ENCODE measurements around the gene HSFX1.
"Not testable (repeated sequence)": the region's sequence is repeated elsewhere in the genome, so short reads cannot be mapped to it uniquely, and the experiment has no call there.

Gene HSFX1, protein sequence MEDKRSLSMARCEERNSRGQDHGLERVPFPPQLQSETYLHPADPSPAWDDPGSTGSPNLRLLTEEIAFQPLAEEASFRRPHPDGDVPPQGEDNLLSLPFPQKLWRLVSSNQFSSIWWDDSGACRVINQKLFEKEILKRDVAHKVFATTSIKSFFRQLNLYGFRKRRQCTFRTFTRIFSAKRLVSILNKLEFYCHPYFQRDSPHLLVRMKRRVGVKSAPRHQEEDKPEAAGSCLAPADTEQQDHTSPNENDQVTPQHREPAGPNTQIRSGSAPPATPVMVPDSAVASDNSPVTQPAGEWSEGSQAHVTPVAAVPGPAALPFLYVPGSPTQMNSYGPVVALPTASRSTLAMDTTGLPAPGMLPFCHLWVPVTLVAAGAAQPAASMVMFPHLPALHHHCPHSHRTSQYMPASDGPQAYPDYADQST

DNA sequence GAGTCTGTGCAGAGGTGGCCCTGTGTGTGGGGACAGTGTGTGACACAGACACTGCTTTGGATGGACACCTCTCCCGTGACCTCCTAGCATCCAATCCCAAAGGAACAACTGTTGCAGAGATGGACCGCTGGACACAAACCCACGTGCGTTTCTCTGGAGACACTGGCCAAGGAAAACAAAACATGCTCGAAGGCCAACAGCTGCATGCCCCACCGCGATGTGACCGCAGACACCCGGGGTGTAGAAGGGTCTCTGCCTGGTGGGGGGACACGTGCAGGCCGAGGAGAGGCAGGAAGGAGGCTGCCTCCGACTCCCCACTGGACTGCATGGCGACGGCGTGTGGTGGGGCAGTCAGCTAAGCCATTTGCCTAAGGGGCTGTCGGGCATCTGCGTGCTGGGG, at the start of gene HSFX1:
Gene HSFX1, plus strand, starts transcription at position 301 of the 400 bp plus-strand sequence. CDS start 614 bp downstream, outside the sequence.
- DNase-seq: not testable (repeated sequence)

DNA sequence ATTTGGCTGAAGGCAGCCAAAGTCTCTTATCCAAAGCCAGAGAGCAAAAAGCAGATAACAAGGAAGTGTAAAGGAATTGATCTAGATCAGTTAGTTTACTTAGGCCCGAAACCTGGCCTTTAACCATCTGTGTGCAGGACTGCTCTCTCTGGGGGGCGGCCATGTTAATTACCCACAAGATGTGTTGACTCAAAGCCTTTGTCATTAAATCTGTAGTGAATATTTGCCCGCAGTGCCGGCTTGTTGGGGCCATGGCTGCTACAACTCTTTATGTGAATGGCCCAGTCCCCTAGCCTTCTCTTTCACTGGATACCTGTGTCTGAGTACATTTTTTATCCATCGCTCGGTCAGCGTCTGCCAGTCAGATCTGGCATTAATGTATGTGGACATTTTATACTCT, 46.6 kb upstream of the HSFX1 start:
- DNase-seq: not testable (repeated sequence)

DNA sequence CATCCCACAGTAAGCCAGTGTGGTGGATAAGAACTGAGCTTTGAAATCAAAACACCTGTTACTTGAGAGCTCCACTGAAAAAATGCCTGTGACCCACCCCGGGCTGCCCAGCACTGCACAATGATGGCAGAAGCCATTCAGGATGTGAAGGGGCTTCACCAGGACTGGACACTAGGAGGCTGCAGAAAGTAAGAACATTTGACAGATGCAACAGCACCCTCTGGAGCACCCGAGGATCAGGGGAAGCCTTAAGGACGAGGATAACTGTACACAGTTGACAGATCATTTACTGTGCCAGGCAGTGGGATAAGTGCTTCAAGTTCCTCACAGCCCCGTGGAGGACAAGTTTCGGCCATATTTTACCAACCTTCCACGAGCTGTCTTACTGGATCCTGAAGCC, 31.6 kb upstream of the HSFX1 start:
- DNase-seq: not testable (repeated sequence)

DNA sequence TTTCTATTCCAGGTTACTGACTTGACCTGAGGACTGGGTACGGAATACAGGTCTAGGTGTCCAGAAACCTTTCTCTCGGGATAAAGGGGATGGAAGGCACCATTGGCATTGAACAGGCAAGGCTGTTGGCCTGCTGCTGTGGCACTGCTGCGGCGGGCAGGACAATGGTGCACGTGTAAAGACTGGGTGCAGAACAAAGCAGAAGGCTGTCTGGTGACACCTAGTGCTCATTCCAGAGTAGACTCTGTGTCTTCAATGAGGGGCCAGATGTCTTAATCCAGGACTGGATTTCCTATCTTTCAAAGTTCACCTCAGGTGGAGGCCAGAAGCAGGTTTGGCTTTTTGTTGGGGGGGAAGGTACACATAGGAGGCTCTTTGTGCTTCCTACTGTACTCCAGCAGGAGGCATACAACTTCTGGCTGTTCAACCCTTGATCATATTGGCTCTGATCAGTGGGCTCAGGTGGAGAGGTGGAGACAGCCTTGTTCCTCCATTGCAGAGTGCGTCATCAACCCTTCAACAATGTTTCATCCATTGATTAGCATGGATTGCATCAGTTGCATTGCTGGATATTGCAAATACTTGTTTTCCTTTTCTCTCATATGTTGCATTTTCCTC, 27.4 kb upstream of the HSFX1 start:
- not testable (repeated sequence) for DNase-seq

DNA sequence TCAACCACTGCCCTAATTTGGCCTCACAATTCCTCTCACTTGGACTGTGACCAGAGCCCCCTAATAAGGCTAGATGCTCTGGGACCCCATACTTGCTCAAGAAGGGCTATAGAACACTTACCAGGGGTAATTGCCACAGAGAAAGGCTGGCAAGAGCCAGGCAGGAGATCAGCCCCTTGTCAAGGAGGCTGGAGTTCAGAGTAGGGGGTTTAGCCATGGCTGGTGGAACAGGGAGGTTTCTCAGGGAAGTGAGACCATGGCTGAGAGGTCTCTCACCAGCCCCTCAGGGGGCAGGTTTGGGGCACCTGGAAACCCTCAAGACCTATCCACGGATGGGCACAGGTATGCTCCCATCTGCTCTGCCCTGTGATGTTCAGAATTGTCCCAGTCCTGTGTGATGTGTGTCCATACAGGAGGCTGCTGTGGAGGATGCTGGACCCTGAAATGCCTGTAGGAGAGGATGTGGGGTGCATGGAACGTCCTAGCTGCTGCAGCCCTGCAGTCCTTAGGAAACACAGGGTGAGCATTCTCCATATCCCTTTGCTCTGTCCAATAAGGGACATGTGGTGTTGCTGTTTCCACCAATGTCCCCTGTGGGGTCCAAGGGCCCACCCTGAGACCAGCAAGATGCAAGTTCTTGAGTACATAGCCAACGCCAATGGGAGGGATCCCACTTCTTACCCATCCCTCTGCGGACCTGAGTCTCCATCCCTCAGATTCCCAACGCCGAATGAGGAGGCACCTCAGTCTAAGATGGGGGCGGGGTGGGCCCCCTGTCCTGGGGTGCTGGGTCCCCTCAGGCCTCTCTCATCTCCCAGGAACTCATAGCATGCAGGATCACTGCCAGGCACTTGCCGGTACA, 16.4 kb upstream of the HSFX1 start:
- no peak for DNase-seq

DNA sequence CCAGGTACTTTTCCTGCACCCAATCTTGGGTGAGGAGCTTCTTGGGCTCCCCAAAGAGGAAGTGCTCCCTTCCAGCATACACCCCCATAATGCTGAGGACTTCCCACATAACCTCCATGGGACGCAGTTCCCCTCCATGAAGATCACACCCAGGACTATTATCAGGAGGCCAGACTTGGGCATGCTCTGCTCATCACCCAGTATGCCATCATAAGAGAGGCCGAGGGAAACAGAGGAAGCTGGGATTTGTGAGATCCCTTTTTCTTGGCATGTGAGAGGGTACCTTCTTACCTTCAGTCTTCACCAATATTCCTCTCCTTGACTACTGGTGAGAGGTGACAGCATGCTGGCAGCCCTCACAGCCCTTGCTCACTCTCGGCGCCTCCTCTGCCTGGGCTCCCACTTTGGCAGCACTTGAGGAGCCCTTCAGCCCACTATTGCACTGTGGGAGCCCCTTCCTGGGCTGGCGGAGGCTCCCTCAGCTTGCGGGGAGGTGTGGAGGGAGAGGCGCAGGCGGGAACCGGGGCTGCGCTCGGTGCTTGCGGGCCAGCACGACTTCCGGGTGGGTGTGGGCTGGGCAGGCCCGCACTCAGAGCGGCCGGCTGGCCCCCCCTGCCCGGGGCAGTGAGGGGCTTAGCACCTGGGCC, 15.7 kb upstream of the HSFX1 start:
- no peak for DNase-seq

DNA sequence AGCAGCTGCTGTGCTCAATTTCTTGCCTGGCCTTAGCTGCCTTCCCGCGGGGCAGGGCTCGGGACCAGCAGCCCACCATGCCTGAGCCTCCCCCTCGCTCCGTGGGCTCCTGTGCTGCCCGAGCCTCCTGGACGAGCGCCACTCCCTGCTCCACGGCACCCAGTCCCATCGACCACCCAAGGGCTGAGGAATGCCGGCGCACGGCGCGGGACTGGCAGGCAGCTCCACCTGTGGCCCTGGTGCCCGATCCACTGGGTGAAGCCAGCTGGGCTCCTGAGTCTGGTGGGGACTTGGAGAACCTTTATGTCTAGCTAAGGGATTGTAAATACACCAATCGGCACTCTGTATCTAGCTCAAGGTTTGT, 15.2 kb upstream of the HSFX1 start:
- not testable (repeated sequence) for DNase-seq

DNA sequence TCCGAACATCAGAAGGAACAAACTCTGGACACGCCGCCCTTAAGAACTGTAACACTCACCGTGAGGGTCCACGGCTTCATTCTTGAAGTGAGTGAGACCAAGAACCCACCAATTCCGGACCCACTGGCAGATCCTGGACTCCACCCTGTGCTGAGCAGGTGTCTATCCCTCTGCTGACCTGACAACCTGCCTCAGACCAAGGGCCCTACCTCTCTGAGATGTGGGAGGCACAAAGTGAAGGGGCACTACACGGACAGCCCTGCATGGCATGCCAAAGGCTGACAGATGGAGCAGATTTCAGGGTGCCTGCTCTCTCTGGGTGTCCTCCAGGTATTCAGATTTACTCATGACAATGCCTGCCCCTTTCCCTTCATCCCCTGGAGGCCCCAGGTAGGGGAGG, 14.0 kb upstream of the HSFX1 start:
- no peak for DNase-seq

DNA sequence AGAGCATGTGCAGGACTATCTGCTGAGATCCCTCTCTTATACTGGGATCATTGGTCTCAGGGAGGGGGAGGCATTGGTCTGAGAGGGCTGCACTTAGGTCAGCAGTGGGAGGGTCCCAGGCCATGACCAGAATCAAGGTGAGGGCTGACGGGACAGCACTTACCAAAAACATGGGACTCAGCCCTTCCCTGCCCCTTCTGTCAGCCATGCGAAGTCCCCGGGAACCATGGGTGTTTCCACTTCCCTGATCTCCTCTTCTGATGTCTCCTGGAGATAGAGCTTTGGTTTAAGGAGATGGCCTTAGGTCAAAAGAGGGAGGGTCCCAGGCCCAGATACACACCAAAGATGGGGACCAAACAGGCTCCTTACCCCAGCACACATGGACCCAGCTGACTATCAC, 12.9 kb upstream of the HSFX1 start:
- DNase-seq: no peak

DNA sequence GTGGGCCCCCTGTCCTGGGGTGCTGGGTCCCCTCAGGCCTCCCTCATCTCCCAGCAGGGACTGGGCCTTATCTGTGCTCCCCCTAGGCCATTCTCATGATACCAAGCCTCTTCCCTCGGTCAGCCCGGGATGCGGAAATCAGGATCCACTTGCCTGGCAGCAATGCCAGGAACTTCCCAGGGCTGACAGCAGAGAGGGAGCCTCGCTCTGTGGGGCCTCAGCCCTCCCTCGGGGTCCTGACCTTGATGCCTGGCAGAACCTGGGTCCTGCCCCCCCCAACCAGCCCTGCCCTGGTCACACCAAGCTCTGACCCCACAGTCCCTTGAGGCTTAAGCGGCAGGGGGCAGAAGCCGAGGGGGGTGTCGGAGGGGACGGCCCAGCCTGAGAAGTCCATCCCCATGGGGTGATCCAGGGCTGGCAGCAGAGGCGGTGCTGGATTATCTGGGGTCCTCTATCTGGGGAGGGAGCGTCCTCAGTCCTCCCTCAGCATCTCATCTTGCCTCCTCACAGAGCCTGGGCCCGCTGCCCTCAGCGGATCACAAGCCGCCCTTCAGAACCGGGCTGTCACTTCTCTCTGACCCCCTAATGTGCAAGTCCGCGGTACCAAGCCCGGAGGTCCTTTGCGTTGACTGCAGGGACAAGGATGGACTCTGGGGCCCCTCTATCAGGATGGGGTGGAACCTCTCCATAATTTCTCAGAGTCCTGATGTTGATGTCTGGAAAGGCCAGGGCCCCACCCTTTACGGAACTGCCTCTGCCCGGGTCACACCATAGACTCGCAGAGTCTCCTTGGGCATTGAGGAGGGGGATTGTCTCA, 11.8 kb upstream of the HSFX1 start:
- DNase-seq: not testable (repeated sequence)

DNA sequence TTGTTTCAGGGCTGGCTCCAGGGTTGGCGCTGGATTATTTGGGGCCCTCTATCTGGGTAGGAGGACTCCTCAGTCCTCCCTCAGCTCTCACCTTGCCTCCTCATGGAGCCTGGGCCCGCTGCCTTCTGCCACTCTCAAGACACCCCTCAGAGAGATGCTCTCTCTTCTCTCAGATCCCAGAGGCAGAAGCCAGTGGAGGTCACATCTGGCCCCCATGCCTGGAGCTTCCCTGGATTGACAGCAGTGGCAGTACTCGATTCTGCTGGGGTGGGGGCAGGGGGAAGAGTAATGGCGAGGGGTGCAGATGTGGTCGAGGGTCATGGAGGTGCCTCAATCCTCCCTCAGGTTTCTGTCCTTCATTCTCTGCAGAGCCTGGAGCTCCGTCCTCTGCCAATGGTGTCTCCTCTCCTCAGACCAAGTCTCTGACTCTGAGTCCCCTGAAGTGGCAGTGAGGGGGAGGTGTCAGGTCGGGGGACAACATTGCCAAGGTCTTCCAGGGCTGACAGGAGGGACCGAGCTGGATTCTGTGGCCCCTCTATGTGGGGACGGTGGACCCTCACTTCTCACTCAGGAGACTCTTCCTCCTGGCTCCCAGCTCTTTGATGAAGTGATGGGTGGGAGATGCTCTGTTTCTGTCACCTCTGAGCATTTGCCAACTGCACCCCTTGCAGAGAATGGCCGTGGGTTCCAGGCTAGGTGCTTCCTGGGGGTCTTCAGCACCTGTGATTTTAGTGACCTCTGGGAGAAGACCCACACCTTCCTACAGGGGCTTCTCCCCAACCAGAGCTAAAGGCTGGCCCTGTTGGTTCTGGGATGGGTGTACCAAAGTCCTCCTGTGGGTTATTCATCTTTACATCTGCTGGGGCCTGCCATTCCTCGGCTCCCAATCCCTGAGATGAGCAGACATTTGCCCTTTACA, 10.9 kb upstream of the HSFX1 start:
- no peak for DNase-seq

DNA sequence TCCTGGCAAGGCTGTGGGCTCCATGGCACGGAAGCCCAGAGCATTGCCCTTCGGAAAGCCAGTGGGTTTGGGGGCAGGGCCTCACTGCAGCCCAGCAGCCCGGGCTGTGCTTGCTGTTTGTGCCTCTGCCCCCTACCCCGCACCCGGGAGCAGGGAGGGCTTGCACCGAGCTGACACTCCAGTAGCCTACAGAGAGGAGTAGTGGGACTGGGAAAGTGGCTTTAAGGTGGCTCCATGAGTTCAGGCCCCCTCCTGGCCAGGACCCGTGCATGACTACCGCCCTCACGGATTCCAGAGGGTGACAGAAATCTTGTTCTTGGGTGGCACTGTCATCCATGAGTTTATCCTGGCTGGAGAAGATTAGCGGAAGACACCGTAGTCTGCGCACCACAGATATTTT, 3.5 kb upstream of the HSFX1 start:
- not testable (repeated sequence) for DNase-seq

DNA sequence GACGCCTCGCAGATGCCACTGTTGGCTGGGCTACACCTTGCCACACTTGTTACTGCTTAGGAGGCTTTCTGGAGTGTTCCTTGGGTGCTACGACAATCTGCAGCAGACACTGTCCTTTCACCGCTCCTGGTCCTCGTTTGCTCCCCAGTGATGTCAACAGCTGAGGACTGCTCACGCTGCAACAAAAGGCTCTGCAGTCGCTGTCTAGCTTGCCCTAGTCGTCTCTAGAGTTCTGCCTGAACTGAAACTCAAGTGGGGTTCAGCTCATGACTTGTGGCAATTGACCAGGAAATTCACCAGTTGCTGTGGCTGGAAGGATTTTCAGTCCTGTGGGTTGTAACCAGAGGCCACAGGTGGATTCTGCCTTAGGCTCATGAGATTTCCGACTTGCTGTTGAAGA, 842 bp upstream of the HSFX1 start:
- not testable (repeated sequence) for DNase-seq

DNA sequence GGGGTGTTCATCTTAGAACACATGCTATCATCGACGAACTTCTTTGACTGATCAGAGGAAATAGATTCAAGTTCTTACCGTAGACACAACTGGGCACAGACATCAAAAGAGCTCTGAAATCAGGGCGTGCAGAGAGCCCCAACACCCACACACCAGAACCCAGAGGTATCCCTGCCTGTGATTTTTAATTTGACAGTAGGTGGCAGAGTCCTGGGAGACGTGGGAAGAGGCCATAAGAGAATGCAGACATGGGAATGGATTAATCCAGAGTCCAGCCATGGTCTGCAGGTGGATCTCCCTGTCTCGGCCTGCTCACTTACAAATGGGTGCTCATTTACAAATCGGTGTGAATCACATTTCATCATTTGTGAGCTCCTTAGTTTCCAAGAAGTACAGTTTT, 4.1 kb downstream of the HSFX1 start:
- not testable (repeated sequence) for DNase-seq

DNA sequence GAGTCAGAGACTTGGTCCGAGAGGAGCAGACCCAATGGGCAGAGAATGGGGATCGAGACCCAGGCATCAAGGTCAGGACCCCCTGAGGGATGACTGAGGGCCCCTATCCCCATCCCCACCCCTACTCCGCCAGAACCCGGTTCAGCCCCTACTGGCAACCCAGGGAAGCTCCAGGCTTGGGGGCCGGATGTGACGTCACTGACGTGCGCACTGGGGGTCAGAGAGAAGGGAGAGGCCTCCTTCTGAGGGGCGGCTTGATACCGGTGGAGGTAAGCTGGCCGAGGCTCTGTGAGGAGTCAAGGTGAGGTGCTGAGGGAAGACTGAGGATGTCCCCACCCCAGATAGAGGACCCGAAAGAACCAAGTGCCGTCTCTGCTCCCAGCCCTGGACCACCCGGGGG, 7.9 kb downstream of the HSFX1 start, which contains the start of gene MAGEA9:
Gene MAGEA9, plus strand, starts transcription at position 204 of the 400 bp plus-strand sequence. CDS start 4,281 bp downstream, outside the sequence.
- not testable (repeated sequence) for DNase-seq

DNA sequence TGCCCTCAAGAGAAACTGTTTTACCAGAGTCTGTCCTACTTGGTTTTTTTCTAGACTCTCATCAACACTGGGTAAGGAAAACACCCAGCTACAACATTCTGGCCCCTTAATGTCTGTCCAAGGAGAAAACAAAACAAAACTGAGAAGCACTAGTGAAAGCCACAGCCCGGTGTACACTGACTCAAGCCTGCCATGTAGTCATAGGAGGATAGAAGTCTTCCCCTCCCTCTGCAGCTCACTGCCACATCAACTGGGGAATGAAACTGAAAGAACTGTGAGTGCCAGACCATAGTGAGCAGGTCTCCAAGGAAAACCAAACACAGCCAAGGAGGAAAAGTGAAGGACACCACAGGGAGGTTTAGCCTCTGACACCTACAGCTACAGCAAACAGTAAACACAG, 21.7 kb downstream of the HSFX1 start:
- DNase-seq: not testable (repeated sequence)

DNA sequence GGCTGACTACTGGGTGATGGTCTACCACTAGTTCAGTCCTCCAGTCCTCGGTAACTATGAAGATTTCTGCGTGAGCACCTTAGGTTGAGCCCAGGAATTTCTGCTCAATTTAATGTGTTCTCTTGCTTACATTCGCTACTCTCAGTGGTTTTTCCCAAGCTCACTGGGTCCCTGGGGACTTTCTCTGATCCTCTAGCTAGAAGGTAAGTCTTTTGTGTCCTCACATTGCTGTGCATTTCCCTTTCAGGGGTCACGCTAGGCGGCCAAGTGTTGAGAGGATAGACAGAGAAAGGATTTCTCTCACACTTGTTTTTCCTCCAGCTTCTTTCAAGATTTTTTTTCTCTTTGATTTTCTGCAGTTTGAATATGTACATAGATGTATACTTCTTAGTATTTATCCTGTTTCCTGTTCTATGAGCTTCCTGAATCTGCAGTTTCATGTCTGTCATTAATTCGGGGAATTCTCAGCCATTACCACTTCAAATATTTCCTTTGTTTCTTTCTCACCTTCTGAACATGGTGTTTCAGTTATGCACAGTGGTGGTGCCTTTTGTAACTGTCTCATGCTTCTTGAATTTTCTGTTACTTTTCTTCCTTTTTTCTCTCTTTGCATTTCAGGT, 25.3 kb downstream of the HSFX1 start:
- no peak for DNase-seq

DNA sequence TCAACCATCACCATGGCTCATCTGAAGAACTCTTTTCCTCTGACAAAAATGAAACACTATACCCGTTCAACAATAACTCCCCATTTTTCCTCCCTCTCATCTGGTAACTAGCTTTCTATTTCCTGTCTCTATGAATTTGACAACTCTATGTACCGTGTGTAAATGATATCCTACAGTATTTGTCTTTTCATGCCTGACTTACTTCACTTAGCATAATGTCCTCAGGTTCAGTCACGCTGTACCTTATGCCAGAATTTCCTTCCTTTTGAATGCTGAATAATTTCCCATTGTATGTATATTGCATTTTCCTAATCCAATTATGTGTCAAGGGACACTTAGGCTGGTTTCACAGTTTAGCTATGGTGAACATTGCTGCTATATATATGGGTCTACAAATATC, 26.1 kb downstream of the HSFX1 start:
- no peak for DNase-seq

DNA sequence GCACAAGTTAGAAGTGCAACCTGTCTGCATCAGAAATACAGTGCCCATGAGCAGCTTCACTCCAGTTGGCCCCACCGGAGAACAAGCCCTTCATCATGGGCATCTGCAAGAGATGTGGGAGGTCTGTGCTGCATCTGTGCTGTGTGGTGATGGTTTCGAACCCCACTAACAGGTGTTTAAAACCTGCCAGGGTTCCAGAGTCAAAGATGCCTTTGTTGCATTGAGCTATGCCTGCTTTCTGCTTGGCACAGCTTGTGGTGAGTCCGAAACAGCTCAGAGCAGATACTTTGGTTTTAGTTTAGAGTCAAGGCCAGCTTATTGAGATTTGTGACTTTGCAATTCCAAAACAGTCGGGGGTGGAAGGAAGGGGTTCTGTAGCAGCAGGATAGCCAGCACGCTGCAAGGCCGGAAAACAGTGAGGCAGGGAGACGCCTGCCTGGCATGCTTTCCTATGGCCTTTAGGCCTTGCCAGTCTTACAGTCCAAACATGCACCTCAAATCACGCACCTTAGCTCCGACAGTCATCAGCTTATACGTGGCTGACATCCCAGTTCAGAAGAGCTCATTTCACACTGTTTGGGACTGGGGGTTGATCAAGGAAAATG, 29.7 kb downstream of the HSFX1 start:
- no peak for DNase-seq

DNA sequence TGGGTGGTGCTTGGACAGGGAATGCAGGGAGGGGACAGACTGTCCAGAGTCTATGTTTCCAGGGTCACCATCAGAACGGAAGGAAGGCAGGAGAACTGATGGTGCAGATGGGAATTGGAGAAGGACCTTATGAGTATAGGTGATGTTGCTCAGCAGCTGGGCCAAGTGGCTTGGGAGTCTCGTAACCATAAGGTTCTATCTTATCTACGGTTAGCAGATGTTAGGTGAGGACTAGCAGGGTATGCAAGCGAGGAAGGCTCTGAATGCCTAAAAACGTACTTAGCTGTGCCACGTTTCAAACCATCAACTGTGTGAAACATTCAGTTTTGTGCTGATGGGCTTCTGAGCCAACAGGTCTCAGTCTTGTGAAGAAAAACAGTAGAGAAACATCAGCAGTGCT, 30.2 kb downstream of the HSFX1 start:
- DNase-seq: no peak

Data from CD4-positive, alpha-beta T cell treated with Interleukin-17A for 4 hours (primary cell).